NOMO-1 treated with dmso at 0.1 percent for 144 hours (cell line): ENCODE measurements around the gene PLEKHG2.
A peak's percentile ranks its signal among the peaks of the same experiment; 100 is the strongest.

Source experiments
- DNase-seq: peaks from one replicate; lab custom pipeline; 2025; ENCODE audit not compliant: unreplicated experiment; lab: John Stamatoyannopoulos, UW

The PLEKHG2 gene

GRCh38 chr19:39420769-39421168 lies 8.3 kb downstream of the PLEKHG2 start:
- no peak for DNase-seq

GRCh38 chr19:39422020-39422419 lies 9.6 kb downstream of the PLEKHG2 start:
- DNase-seq = no peak

- no peak for DNase-seq
Measured at GRCh38 chr19:39423258-39424086, 11.0 kb downstream of the PLEKHG2 start.

- DNase-seq = no peak
Measured at GRCh38 chr19:39424934-39425333, 12.5 kb downstream of the PLEKHG2 start.

- no peak for DNase-seq
Measured at GRCh38 chr19:39425744-39426143, 13.3 kb downstream of the PLEKHG2 start.

GRCh38 chr19:39426170-39426569 lies 13.7 kb downstream of the PLEKHG2 start:
- DNase-seq = no peak

- no peak for DNase-seq
Measured at GRCh38 chr19:39427707-39428106, 15.2 kb downstream of the PLEKHG2 start.

GRCh38 chr19:39428283-39429112 lies 16.0 kb downstream of the PLEKHG2 start:
- no peak for DNase-seq

GRCh38 chr19:39430675-39431593 lies 18.5 kb downstream of the PLEKHG2 start:
- peak; percentile 83 for DNase-seq

- DNase-seq = no peak
Measured at GRCh38 chr19:39432677-39433025, 20.2 kb downstream of the PLEKHG2 start.

- no peak for DNase-seq
Measured at GRCh38 chr19:39433480-39434079, 21.1 kb downstream of the PLEKHG2 start.

GRCh38 chr19:39434123-39435076 lies 21.9 kb downstream of the PLEKHG2 start:
- no peak for DNase-seq

GRCh38 chr19:39435499-39436349 lies 23.3 kb downstream of the PLEKHG2 start, which contains the start of gene RPS16:
Gene RPS16, minus strand, starts transcription at chr19:39435949. Its CDS starts 54 bp downstream, at chr19:39435895.
- peak; percentile 98 for DNase-seq

GRCh38 chr19:39436350-39436716 lies 23.9 kb downstream of the PLEKHG2 start:
- no peak for DNase-seq

- no peak for DNase-seq
Measured at GRCh38 chr19:39438270-39438934, 25.9 kb downstream of the PLEKHG2 start.

- DNase-seq = no peak
Measured at GRCh38 chr19:39444598-39445195, 32.2 kb downstream of the PLEKHG2 start.

- peak; percentile 96 for DNase-seq
Measured at GRCh38 chr19:39445196-39446111, 33.0 kb downstream of the PLEKHG2 start, which contains the start of gene SUPT5H. Gene SUPT5H, plus strand, starts transcription at chr19:39445582. Its CDS starts 309 bp downstream, at chr19:39445891.
